ENCODE measurements around the gene NRG2. TPM values are rescaled to one million over a fixed set of nuclear protein-coding genes. Genes with fewer than 3 reads are reported as not detected.

The NRG2 gene
- total RNA-seq, 2 experiments from 2014 or later, result not detected

- Mint-ChIP-seq H3K4me1 (no peaks in the 10 kb centered on the region), H3K27me3 (peaks cover 33% of the 10 kb centered on the region), H3K36me3 (ENCODE audit: low read depth) (no peaks in the 10 kb centered on the region), H3K9me3 (no peaks in the 10 kb centered on the region), H3K4me3 (no peak overlapping the region), H3K27ac (no peak overlapping the region)
- ChIA-PET CTCF (no interaction called here), POLR2A (no interaction called here)
- DNase-seq, result no peak
Observed at GRCh38 chr5:139995929-139996328, 47.2 kb downstream of the NRG2 start.

GRCh38 chr5:139994234-139994633 lies 48.9 kb downstream of the NRG2 start:
- H3K9me3 Mint-ChIP-seq, result no peaks in the 10 kb centered on the region
- no peaks in the 10 kb centered on the region for H3K36me3 Mint-ChIP-seq (ENCODE audit: low read depth)
- no peak overlapping the region for H3K4me3 Mint-ChIP-seq
- peaks cover 27% of the 10 kb centered on the region for H3K27me3 Mint-ChIP-seq
- ChIA-PET CTCF (no interaction called here), POLR2A (interaction anchor here (0.7 kb wide), 1 partner anchor 48 kb away, joined by 3 read pairs; no protein-coding TSS in a partner anchor)
- no peak for DNase-seq
- H3K27ac Mint-ChIP-seq, result no peak overlapping the region
- no peaks in the 10 kb centered on the region for H3K4me1 Mint-ChIP-seq

- no peak overlapping the region for H3K4me3 Mint-ChIP-seq
- no peaks in the 10 kb centered on the region for H3K36me3 Mint-ChIP-seq (ENCODE audit: low read depth)
- no peak for DNase-seq
- no peak overlapping the region for H3K27ac Mint-ChIP-seq
- H3K4me1 Mint-ChIP-seq, result no peaks in the 10 kb centered on the region
- ChIA-PET CTCF (interaction anchor here (0.6 to 1.2 kb wide), 3 partner anchors 17 to 149 kb away, joined by 3 to 4 read pairs (median 3); no protein-coding TSS in a partner anchor), POLR2A (no interaction called here)
- H3K9me3 Mint-ChIP-seq, result no peaks in the 10 kb centered on the region
- peaks cover 18% of the 10 kb centered on the region for H3K27me3 Mint-ChIP-seq
Observed at GRCh38 chr5:139985733-139986132, 57.4 kb downstream of the NRG2 start.

GRCh38 chr5:139985290-139985689 lies 57.8 kb downstream of the NRG2 start:
- H3K4me1 Mint-ChIP-seq, result no peaks in the 10 kb centered on the region
- H3K4me3 Mint-ChIP-seq, result no peak overlapping the region
- H3K27ac Mint-ChIP-seq, result no peak overlapping the region
- no peaks in the 10 kb centered on the region for H3K9me3 Mint-ChIP-seq
- H3K36me3 Mint-ChIP-seq (ENCODE audit: low read depth), result no peaks in the 10 kb centered on the region
- CTCF ChIA-PET, result interaction anchor here (0.6 to 1.2 kb wide), 3 partner anchors 16 to 150 kb away, joined by 3 to 4 read pairs (median 3); no protein-coding TSS in a partner anchor
- POLR2A ChIA-PET, result no interaction called here
- no peak for DNase-seq
- peaks cover 22% of the 10 kb centered on the region for H3K27me3 Mint-ChIP-seq

- no peak overlapping the region for H3K27ac Mint-ChIP-seq
- H3K27me3 Mint-ChIP-seq, result peaks cover 26% of the 10 kb centered on the region
- no peak overlapping the region for H3K4me3 Mint-ChIP-seq
- H3K4me1 Mint-ChIP-seq, result no peaks in the 10 kb centered on the region
- no peaks in the 10 kb centered on the region for H3K36me3 Mint-ChIP-seq (ENCODE audit: low read depth)
- no peaks in the 10 kb centered on the region for H3K9me3 Mint-ChIP-seq
- ChIA-PET CTCF (interaction anchor here (1.2 kb wide), 1 partner anchor 29 kb away, joined by 3 read pairs; no protein-coding TSS in a partner anchor), POLR2A (no interaction called here)
- no peak for DNase-seq
Observed at GRCh38 chr5:139984816-139985215, 58.3 kb downstream of the NRG2 start.

- Mint-ChIP-seq H3K9me3 (no peaks in the 10 kb centered on the region), H3K4me1 (no peaks in the 10 kb centered on the region), H3K27ac (no peak overlapping the region), H3K4me3 (no peak overlapping the region), H3K36me3 (ENCODE audit: low read depth) (no peaks in the 10 kb centered on the region), H3K27me3 (peaks cover 33% of the 10 kb centered on the region)
- POLR2A ChIA-PET, result no interaction called here
- CTCF ChIA-PET, result interaction anchor here (1.0 to 4.7 kb wide), 3 partner anchors 14 to 196 kb away, joined by 3 to 30 read pairs (median 3); no protein-coding TSS in a partner anchor
- DNase-seq, result no peak
Observed at GRCh38 chr5:139982975-139983240, 60.2 kb downstream of the NRG2 start.

GRCh38 chr5:139982157-139982974 lies 60.7 kb downstream of the NRG2 start:
- POLR2A ChIA-PET, result no interaction called here
- no peaks in the 10 kb centered on the region for H3K4me1 Mint-ChIP-seq
- H3K36me3 Mint-ChIP-seq (ENCODE audit: low read depth), result no peaks in the 10 kb centered on the region

GRCh38 chr5:139980765-139981164 lies 62.3 kb downstream of the NRG2 start:
- Mint-ChIP-seq H3K27me3 (peaks cover 37% of the 10 kb centered on the region), H3K27ac (no peak overlapping the region), H3K4me3 (no peak overlapping the region), H3K9me3 (no peaks in the 10 kb centered on the region), H3K4me1 (no peaks in the 10 kb centered on the region), H3K36me3 (ENCODE audit: low read depth) (no peaks in the 10 kb centered on the region)
- POLR2A ChIA-PET, result no interaction called here
- no peak for DNase-seq
- CTCF ChIA-PET, result interaction anchor here (0.8 to 4.7 kb wide), 2 partner anchors 12 to 20 kb away, joined by 4 to 30 read pairs; no protein-coding TSS in a partner anchor

More at GRCh38 chr5:139982157-139982974, 60.7 kb downstream of the NRG2 start:
- no peak for DNase-seq
- Mint-ChIP-seq H3K27ac (no peak overlapping the region), H3K9me3 (no peaks in the 10 kb centered on the region), H3K4me3 (no peak overlapping the region), H3K27me3 (peaks cover 35% of the 10 kb centered on the region)
- CTCF ChIA-PET, result interaction anchor here (1.0 to 4.7 kb wide), 4 partner anchors 10 to 195 kb away, joined by 3 to 30 read pairs (median 4); no protein-coding TSS in a partner anchor

- CTCF ChIA-PET, result interaction anchor here (4.7 kb wide), 1 partner anchor 11 kb away, joined by 30 read pairs; no protein-coding TSS in a partner anchor
- Mint-ChIP-seq H3K36me3 (ENCODE audit: low read depth) (no peaks in the 10 kb centered on the region), H3K4me1 (no peaks in the 10 kb centered on the region), H3K9me3 (no peaks in the 10 kb centered on the region), H3K4me3 (no peak overlapping the region), H3K27ac (no peak overlapping the region), H3K27me3 (peaks cover 32% of the 10 kb centered on the region)
- POLR2A ChIA-PET, result no interaction called here
- no peak for DNase-seq
Observed at GRCh38 chr5:139979943-139980342, 63.2 kb downstream of the NRG2 start.

- peaks cover 29% of the 10 kb centered on the region for H3K27me3 Mint-ChIP-seq
- no peak for DNase-seq
- H3K36me3 Mint-ChIP-seq (ENCODE audit: low read depth), result no peaks in the 10 kb centered on the region
- H3K4me3 Mint-ChIP-seq, result no peak overlapping the region
- no peaks in the 10 kb centered on the region for H3K9me3 Mint-ChIP-seq
- no peak overlapping the region for H3K27ac Mint-ChIP-seq
- POLR2A ChIA-PET, result no interaction called here
- no peaks in the 10 kb centered on the region for H3K4me1 Mint-ChIP-seq
- CTCF ChIA-PET, result interaction anchor here (4.7 kb wide), 1 partner anchor 11 kb away, joined by 30 read pairs; no protein-coding TSS in a partner anchor
Observed at GRCh38 chr5:139979518-139979917, 63.6 kb downstream of the NRG2 start.

- Mint-ChIP-seq H3K27ac (no peak overlapping the region), H3K27me3 (peaks cover 27% of the 10 kb centered on the region), H3K4me3 (no peak overlapping the region), H3K4me1 (no peaks in the 10 kb centered on the region), H3K36me3 (ENCODE audit: low read depth) (no peaks in the 10 kb centered on the region), H3K9me3 (no peaks in the 10 kb centered on the region)
- ChIA-PET CTCF (no interaction called here), POLR2A (no interaction called here)
- no peak for DNase-seq
Observed at GRCh38 chr5:139976703-139977102, 66.4 kb downstream of the NRG2 start.

- Mint-ChIP-seq H3K27me3 (peaks cover 29% of the 10 kb centered on the region), H3K27ac (no peak overlapping the region), H3K36me3 (ENCODE audit: low read depth) (no peaks in the 10 kb centered on the region), H3K4me3 (no peak overlapping the region), H3K4me1 (no peaks in the 10 kb centered on the region), H3K9me3 (no peaks in the 10 kb centered on the region)
- CTCF ChIA-PET, result no interaction called here
- DNase-seq, result no peak
- POLR2A ChIA-PET, result no interaction called here
Observed at GRCh38 chr5:139975942-139976341, 67.2 kb downstream of the NRG2 start.

- ChIA-PET CTCF (interaction anchor here (0.6 kb wide), 1 partner anchor 1587 kb away, joined by 3 read pairs; no protein-coding TSS in a partner anchor), POLR2A (no interaction called here)
- Mint-ChIP-seq H3K4me1 (no peaks in the 10 kb centered on the region), H3K4me3 (no peak overlapping the region), H3K9me3 (no peaks in the 10 kb centered on the region), H3K27ac (no peak overlapping the region), H3K36me3 (ENCODE audit: low read depth) (no peaks in the 10 kb centered on the region), H3K27me3 (peaks cover 26% of the 10 kb centered on the region)
- no peak for DNase-seq
Observed at GRCh38 chr5:139975306-139975705, 67.8 kb downstream of the NRG2 start.

Data from activated CD4-positive, alpha-beta T cell treated with anti-CD3 and anti-CD28 coated beads, Interleukin-2, amount 10 ng/mL, durations not matched to agents 7 days and 5 days (primary cell).